ENCODE data around the gene PLEKHM2.

- TF ChIP-seq RARB (CRISPR knock-in tag; IDR thresholded peaks at IDR 0.05) (no peak), PATZ1 (CRISPR knock-in tag; IDR thresholded peaks at IDR 0.05; ENCODE audit: borderline replicate concordance) (no peak), SNAI2 (CRISPR knock-in tag; IDR thresholded peaks at IDR 0.05) (no peak), OSR1 (CRISPR knock-in tag; IDR thresholded peaks at IDR 0.05) (no peak), ZFP3 (CRISPR knock-in tag; IDR thresholded peaks at IDR 0.05) (no peak)
These were observed 55.1 kb downstream of the PLEKHM2 start for GRCh38 chr1:15739259-15739658.
